Astrocyte of the cerebellum (primary cell): ENCODE data around the gene GALNT4.

Experiments
- DNase-seq: peaks from one replicate; pipeline ENCODE4 v3.0.0-alpha.2; 2011; ENCODE audit warnings: low read depth
- H3K4me3 ChIP-seq: 2 replicates; pipeline ENCODE4 v1.5.1; 2011; ENCODE audit warnings: mild to moderate bottlenecking, low read depth, low read length, moderate library complexity
- in situ Hi-C: cut with HindIII; loops from 2 replicates; pipeline ENCODE4 v1.10.0; 2017; ENCODE audit warnings: low sequenced_read_pairs
- TF ChIP-seq, protein P1 (sequence below): IDR thresholded peaks from 2 replicates; pipeline ENCODE4 v1.5.1; 2012; ENCODE audit warnings: low read length, low read depth, moderate library complexity, mild to moderate bottlenecking; ENCODE audit errors: missing control alignments

The GALNT4 gene

DNA sequence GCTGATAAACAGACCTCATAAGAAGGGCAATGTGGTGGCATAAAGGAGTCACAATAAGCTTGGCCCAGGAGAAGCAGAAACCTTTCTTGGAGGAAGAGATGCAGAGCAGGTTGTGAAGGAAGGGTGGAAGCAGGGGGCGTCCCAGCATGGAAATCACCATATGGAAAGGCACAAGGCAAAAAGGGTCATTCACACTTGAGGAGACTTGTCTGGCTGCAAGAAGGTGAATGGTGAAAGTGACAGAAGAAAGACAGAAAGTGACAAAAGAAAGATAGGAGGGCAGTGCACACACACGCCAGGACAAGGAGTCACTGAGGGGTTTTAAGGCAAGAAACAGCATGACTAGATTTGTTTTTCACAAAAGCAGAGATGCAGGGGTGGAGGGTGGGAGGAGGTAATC lies 38.3 kb downstream of the GALNT4 start:
- H3K4me3 ChIP-seq: no peak overlapping the region
- in situ Hi-C loops: no loop called here
- DNase-seq: no peak
- TF ChIP-seq, protein P1, sequence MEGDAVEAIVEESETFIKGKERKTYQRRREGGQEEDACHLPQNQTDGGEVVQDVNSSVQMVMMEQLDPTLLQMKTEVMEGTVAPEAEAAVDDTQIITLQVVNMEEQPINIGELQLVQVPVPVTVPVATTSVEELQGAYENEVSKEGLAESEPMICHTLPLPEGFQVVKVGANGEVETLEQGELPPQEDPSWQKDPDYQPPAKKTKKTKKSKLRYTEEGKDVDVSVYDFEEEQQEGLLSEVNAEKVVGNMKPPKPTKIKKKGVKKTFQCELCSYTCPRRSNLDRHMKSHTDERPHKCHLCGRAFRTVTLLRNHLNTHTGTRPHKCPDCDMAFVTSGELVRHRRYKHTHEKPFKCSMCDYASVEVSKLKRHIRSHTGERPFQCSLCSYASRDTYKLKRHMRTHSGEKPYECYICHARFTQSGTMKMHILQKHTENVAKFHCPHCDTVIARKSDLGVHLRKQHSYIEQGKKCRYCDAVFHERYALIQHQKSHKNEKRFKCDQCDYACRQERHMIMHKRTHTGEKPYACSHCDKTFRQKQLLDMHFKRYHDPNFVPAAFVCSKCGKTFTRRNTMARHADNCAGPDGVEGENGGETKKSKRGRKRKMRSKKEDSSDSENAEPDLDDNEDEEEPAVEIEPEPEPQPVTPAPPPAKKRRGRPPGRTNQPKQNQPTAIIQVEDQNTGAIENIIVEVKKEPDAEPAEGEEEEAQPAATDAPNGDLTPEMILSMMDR: no peak

- in situ Hi-C loops: no loop called here
- no peak overlapping the region for H3K4me3 ChIP-seq
- TF ChIP-seq, protein P1: no peak
- DNase-seq: no peak
These were observed 40.1 kb downstream of the GALNT4 start for GRCh38 chr12:89484470-89484869.

GRCh38 chr12:89481213-89481914 lies 43.2 kb downstream of the GALNT4 start:
- H3K4me3 ChIP-seq: no peak overlapping the region
- TF ChIP-seq, protein P1: no peak
- no peak for DNase-seq
- in situ Hi-C loops: no loop called here

GRCh38 chr12:89479982-89480381 lies 44.6 kb downstream of the GALNT4 start:
- no peak for DNase-seq
- in situ Hi-C loops: no loop called here
- TF ChIP-seq, protein P1: no peak
- H3K4me3 ChIP-seq: no peak overlapping the region

- TF ChIP-seq, protein P1: no peak
- no peak for DNase-seq
- no peak overlapping the region for H3K4me3 ChIP-seq
- in situ Hi-C loops: no loop called here
These were observed 46.8 kb downstream of the GALNT4 start for GRCh38 chr12:89477633-89478279.

DNA sequence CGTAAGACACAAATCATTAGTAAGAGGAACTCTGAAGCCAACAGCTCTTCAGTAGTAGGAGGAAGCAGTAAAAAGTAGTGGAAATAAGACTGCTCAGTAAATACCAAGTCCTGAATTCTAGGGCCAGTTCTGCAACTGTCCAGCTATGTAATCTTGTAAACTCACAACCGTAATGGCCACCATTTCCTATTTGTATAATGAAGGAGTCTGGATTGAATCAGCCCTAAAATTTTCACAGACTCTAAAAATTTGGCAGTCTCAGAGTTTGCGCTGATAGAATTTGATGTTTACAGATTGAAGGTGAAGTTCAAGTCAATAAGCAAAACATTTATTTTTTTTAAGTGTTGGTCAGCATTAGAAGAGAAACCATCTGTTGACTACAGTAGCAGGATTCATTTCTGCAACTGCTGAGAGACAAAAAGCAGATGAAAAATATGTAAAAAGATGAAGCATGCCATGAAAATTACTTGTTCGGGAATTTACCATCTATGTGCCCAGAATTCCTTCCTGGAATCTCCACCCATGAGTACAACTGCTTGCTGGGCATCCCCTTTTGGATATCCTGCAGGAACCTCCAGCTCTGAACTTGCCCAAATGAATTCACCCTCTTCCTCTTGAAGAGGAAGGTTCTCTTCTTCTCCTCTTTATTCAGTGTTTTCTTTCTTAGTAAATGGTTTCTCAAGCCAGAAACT lies 47.5 kb downstream of the GALNT4 start:
- TF ChIP-seq, protein P1: no peak
- in situ Hi-C loops: no loop called here
- no peak for DNase-seq
- H3K4me3 ChIP-seq: no peak overlapping the region
